GM12878 (cell line): ENCODE data around the gene PLD3. TPM values are rescaled to one million over a fixed set of nuclear protein-coding genes. Genes with fewer than 3 reads are reported as not detected.

Experiments used
- ATAC-seq: fragments of 200-7000 bp; cut with Tn5 transposase; 3 replicates; pipeline ENCODE4 v1.9.1; 2020; ENCODE audit warnings: mild to moderate bottlenecking, moderate library complexity
- BruUV-seq: library from RNA; stranded (reverse); fragments of 400-500 nt; replicated peaks from 2 replicates; lab custom pipeline; 2021; lab: Mats Ljungman, UMichigan
- CTCF ChIA-PET: fragments of 300-600 bp; sonication (Branson Sonifier 250); formaldehyde crosslinking; extraction: SDS; loops from one replicate; lab custom pipeline; 2021; ENCODE audit warnings: inconsistent platforms; lab: Yijun Ruan, JAX
- POLR2A ChIA-PET: fragments of 350-600 bp; formaldehyde crosslinking; extraction: SDS; loops from one replicate; lab custom pipeline; 2021; ENCODE audit warnings: inconsistent platforms; lab: Charles Lee
- RAD21 ChIA-PET: fragments of 300-600 bp; sonication (Branson Sonifier 250); formaldehyde crosslinking; loops from one replicate; lab custom pipeline; 2023; ENCODE audit warnings: antibody characterized with exemption; ENCODE audit not compliant: unreplicated experiment; lab: Charles Lee
- SMC1A ChIA-PET: fragments of 300-600 bp; sonication (Branson Sonifier 250); formaldehyde crosslinking; loops from one replicate; lab custom pipeline; 2023; ENCODE audit not compliant: unreplicated experiment, uncharacterized antibody; lab: Charles Lee
- DNase-seq: peaks from one replicate; pipeline ENCODE4 v3.0.0-alpha.2; 2011; ENCODE audit warnings: low read depth, low spot score
- FAIRE-seq: peaks from 3 replicates; lab custom pipeline; 2011; peaks lifted over from hg19 to GRCh38; lab: Jason Lieb, UNC
- H2AFZ ChIP-seq: 2 replicates; pipeline ENCODE4 v1.6.0; 2011; ENCODE audit warnings: low read depth, low read length, control low read depth; ENCODE audit not compliant: control insufficient read depth
- H3K27ac ChIP-seq: 2 replicates; pipeline ENCODE4 v1.5.1; 2011; ENCODE audit warnings: control low read depth; ENCODE audit not compliant: control insufficient read depth, insufficient read depth
- H3K27me3 ChIP-seq, 2 experiments: replicated peaks in 1 of 2; 2 replicates each; pipeline versions ENCODE4 v1.6.0 to v1.6.1; 2011; ENCODE audit warnings: low read length in 1 of 2; ENCODE audit not compliant: control insufficient read depth in 2 of 2, insufficient read depth in 2 of 2
- H3K36me3 ChIP-seq, 2 experiments: 2 replicates each; pipeline ENCODE4 v1.5.1; 2011; ENCODE audit warnings: low read length in 1 of 2; ENCODE audit not compliant: control insufficient read depth in 2 of 2, insufficient read depth in 2 of 2
- H3K4me1 ChIP-seq: 2 replicates; pipeline ENCODE4 v1.6.1; 2011; ENCODE audit warnings: mild to moderate bottlenecking, low read length, moderate library complexity, mixed read lengths; ENCODE audit not compliant: control insufficient read depth, insufficient read depth
- H3K4me2 ChIP-seq: 2 replicates; pipeline ENCODE4 v1.6.0; 2011; ENCODE audit warnings: control low read depth; ENCODE audit not compliant: control insufficient read depth, insufficient read depth
- H3K4me3 ChIP-seq: fragments of 200-600 bp; sonication (generic); 2 replicates; pipeline ENCODE4 v1.5.1; 2016
- H3K79me2 ChIP-seq: 2 replicates; pipeline ENCODE4 v1.6.0; 2011; ENCODE audit warnings: low read length; ENCODE audit not compliant: control insufficient read depth, insufficient read depth
- H3K9ac ChIP-seq: 2 replicates; pipeline ENCODE4 v1.8.0; 2011; ENCODE audit warnings: low read length, control low read depth, mixed read lengths; ENCODE audit not compliant: control insufficient read depth, insufficient read depth
- H3K9me3 ChIP-seq: replicated peaks from 3 replicates; pipeline ENCODE4 v1.5.1; 2011; ENCODE audit warnings: mild to moderate bottlenecking, low read length; ENCODE audit not compliant: control insufficient read depth, insufficient read depth
- H4K20me1 ChIP-seq: 2 replicates; pipeline ENCODE4 v1.6.0; 2011; ENCODE audit not compliant: control insufficient read depth, insufficient read depth
- CEBPZ ChIP-seq: fragments of 150-350 bp; IDR thresholded peaks from 2 replicates; pipeline ENCODE4 v1.6.1; 2016; ENCODE audit warnings: low read depth, low read length
- HCFC1 ChIP-seq: fragments of 150-350 bp; IDR thresholded peaks from 2 replicates; pipeline ENCODE4 v1.6.1; 2014; ENCODE audit warnings: low read length
- KAT2A ChIP-seq: conservative IDR thresholded peaks from 2 replicates; pipeline ENCODE4 v1.6.1; 2011; ENCODE audit warnings: low read depth, low read length; ENCODE audit not compliant: control insufficient read depth
- PBX3 ChIP-seq: IDR thresholded peaks from 2 replicates; pipeline ENCODE4 v1.6.1; 2011; ENCODE audit warnings: mild to moderate bottlenecking, low read depth, low read length, moderate library complexity; ENCODE audit not compliant: insufficient replicate concordance
- RELA ChIP-seq: fragments of 450-650 bp; IDR thresholded peaks from 2 replicates; pipeline ENCODE4 v1.8.0; 2014; ENCODE audit warnings: borderline replicate concordance; ENCODE audit not compliant: partially characterized antibody
- SMAD1 ChIP-seq: fragments of 450-650 bp; IDR thresholded peaks from 2 replicates; pipeline ENCODE4 v1.6.1; 2018; ENCODE audit warnings: mild to moderate bottlenecking, low read depth; ENCODE audit not compliant: partially characterized antibody
- SRF ChIP-seq, 2 experiments: IDR thresholded peaks; 2 replicates each; pipeline ENCODE4 v1.6.1; 2011; ENCODE audit warnings: low read depth in 2 of 2, low read length in 2 of 2, mild to moderate bottlenecking in 1 of 2, moderate library complexity in 1 of 2
- ZBTB11 ChIP-seq: fragments of 450-650 bp; formaldehyde crosslinking; IDR thresholded peaks from 2 replicates; pipeline ENCODE4 v1.5.0; 2022; ENCODE audit warnings: mild to moderate bottlenecking, missing genetic modification characterization
- ZNF687 ChIP-seq: fragments of 450-650 bp; IDR thresholded peaks from 2 replicates; pipeline ENCODE4 v1.6.1; 2017; ENCODE audit warnings: mild to moderate bottlenecking, moderate library complexity
- WGBS: methylation state at CpG from one replicate; pipeline ENCODE4 v1.1.6; 2016; ENCODE audit warnings: low lambda C conversion rate; ENCODE audit not compliant: insufficient replicate concordance, insufficient coverage; ENCODE audit errors: missing lambda C conversion rate; 5-methylcytosine and 5-hydroxymethylcytosine counted together
- in situ Hi-C: fragments of 300-500 bp; cut with MboI; formaldehyde crosslinking; loops from 9 replicates; pipeline ENCODE4 v1.14.3; 2018; ENCODE audit warnings: mixed read lengths
- intact Hi-C: fragments of 100-400 bp; cut with micrococcal nuclease; formaldehyde crosslinking; loops from one replicate; pipeline ENCODE4 v1.14.2; 2022; ENCODE audit not compliant: unreplicated experiment
- polyA plus RNA-seq, 11 experiments: library from polyadenylated mRNA; depleted of rRNA in 4 of 11; unstranded in 6 of 11; stranded (reverse) in 5 of 11; fragments of >200 nt; fragmentation: Nextera tagmentation in 4 of 11; fragmentation: Illumina TruSeq in 1 of 11; extraction: Ambion mirVana in 4 of 11; extraction: Trizol in 1 of 11; gene quantifications; 1 replicate in 1 of 11; 2 replicates in 10 of 11; pipeline versions ENCODE4 v1.2.1 to v1.2.3, GENCODE V29; 2011 to 2016; ENCODE audit warnings: inconsistent platforms in 2 of 11, missing spikeins in 2 of 11, low read depth in 1 of 11
- total RNA-seq, 4 experiments: library from RNA; depleted of rRNA in 3 of 4; stranded (reverse); fragments of >200 nt in 3 of 4; fragmentation: Illumina TruSeq in 1 of 4; extraction: Trizol in 1 of 4; gene quantifications; 2 replicates each; pipeline versions ENCODE4 v1.2.1 to v1.2.3, GENCODE V29; 2013 to 2021

The PLD3 gene
- total and polyA plus RNA-seq, 10 of the 15 experiments (the other 5 are each of a cell fraction or from before 2014, with no cell fraction given) = 1.3 to 134 (median 72.7) TPM

- 69% methylated on average over 6 of the region's 6 CpGs for WGBS
- no peaks in the 10 kb centered on the region for H3K36me3 ChIP-seq
- no peak for ATAC-seq
- DNase-seq = no peak
- ChIA-PET CTCF (no interaction called here), SMC1A (interaction anchor here (1.6 kb wide), 1 partner anchor 321 kb away, joined by 4 read pairs; no protein-coding TSS in a partner anchor), RAD21 (no interaction called here), POLR2A (interaction anchor here (0.5 to 0.6 kb wide), 3 partner anchors 102 to 220 kb away, joined by 3 to 4 read pairs (median 3); no protein-coding TSS in a partner anchor)
- H3K79me2 ChIP-seq = no peaks in the 10 kb centered on the region
- no peak overlapping the region for H3K4me2 ChIP-seq
- H3K9ac ChIP-seq = no peak overlapping the region
- in situ Hi-C loops = loop anchor here (10.0 kb wide), 1 partner anchor 302 kb away; the partner anchor contains the start of gene LTBP4
- no peak overlapping the region for H2AFZ ChIP-seq
- H3K27ac ChIP-seq = no peak overlapping the region; the same call in 1 of the 2 replicates
- intact Hi-C loops = no loop called here
- no peak for FAIRE-seq
- no TSS peak for BruUV-seq
- no peaks in the 10 kb centered on the region for H3K27me3 ChIP-seq
- no peaks in the 10 kb centered on the region for H4K20me1 ChIP-seq
- no peak overlapping the region for H3K4me3 ChIP-seq
- no peaks in the 10 kb centered on the region for H3K9me3 ChIP-seq
- no peaks in the 10 kb centered on the region for H3K4me1 ChIP-seq
- TF ChIP-seq CEBPZ (no peak), ZBTB11 (CRISPR knock-in tag) (no peak), RELA (no peak), SRF (IDR thresholded peaks at IDR 0.05; ENCODE audit: low read depth in 2 of 2, low read length in 2 of 2) (no peak), KAT2A (no peak), HCFC1 (no peak), PBX3 (no peak), ZNF687 (no peak), SMAD1 (no peak)
These were observed 46.1 kb upstream of the PLD3 start for GRCh38 chr19:40302224-40303011.
